Right lobe of liver (tissue), 6 donors: ENCODE measurements around the gene TIA1. TPM values are rescaled to one million over a fixed set of nuclear protein-coding genes. Genes with fewer than 3 reads are reported as not detected.
"Not testable (repeated sequence)": the region's sequence is repeated elsewhere in the genome, so short reads cannot be mapped to it uniquely, and the experiment has no call there.

ENCODE experiments used
- ATAC-seq, 4 donors: fragments of 200-7000 bp; cut with Tn5 transposase; one replicate each; pipeline ENCODE4 v1.9.1; 2020; ENCODE audit warnings: mild to moderate bottlenecking in 4 of 4, moderate library complexity in 4 of 4
- DNase-seq, 3 donors: peaks; one replicate each; pipeline ENCODE4 v3.0.0-alpha.2; 2020
- H3K27ac ChIP-seq, 3 donors: fragments of 200-600 bp; one replicate each; pipeline ENCODE4 v1.8.0; 2022
- H3K27me3 ChIP-seq, 2 donors: fragments of 200-600 bp; one replicate each; pipeline ENCODE4 v1.8.0; 2022
- H3K36me3 ChIP-seq, 4 donors: fragments of 200-600 bp; sonication (generic) in 1 of 4; one replicate each; pipeline versions ENCODE4 v1.5.1 to v1.8.0; 2017 to 2022; ENCODE audit warnings: control low read depth in 1 of 4
- H3K4me1 ChIP-seq, 4 donors: fragments of 200-600 bp; sonication (generic) in 1 of 4; one replicate each; pipeline versions ENCODE4 v1.5.1 to v1.8.0; 2017 to 2022; ENCODE audit warnings: control low read depth in 1 of 4
- H3K4me3 ChIP-seq, 3 donors: fragments of 200-600 bp; one replicate each; pipeline ENCODE4 v1.8.0; 2022
- H3K9me3 ChIP-seq, 4 donors: fragments of 200-600 bp; sonication (generic) in 1 of 4; one replicate each; pipeline versions ENCODE4 v1.5.1 to v1.8.0; 2017 to 2022; ENCODE audit warnings: control low read depth in 1 of 4
- POLR2A ChIP-seq: fragments of 450-650 bp; IDR thresholded peaks from one replicate; pipeline ENCODE4 v1.6.1; 2017; ENCODE audit warnings: antibody characterized with exemption, mild to moderate bottlenecking
- WGBS: methylation state at CpG from one replicate; pipeline ENCODE4 v1.1.6; 2018; ENCODE audit warnings: low coverage, low lambda C conversion rate; ENCODE audit not compliant: insufficient coverage; ENCODE audit errors: missing lambda C conversion rate; 5-methylcytosine and 5-hydroxymethylcytosine counted together
- intact Hi-C, 2 donors: fragments of 100-400 bp; cut with DNase I; formaldehyde crosslinking; loops; one replicate each; pipeline versions ENCODE4 v1.11.2 to v1.14.1; 2022
- total RNA-seq, 6 experiments: library from RNA; depleted of rRNA in 2 of 6; stranded (reverse); fragments of >200 nt in 2 of 6; fragmentation: NEBNext Ultra II Directional in 3 of 6; extraction: Animal tissue kit (Norgen Biotek cat#: 25700) in 3 of 6; gene quantifications; one replicate each; pipeline versions ENCODE4 v1.1.0 to v1.2.4, GENCODE V29; 2016 to 2023
- TF ChIP-seq, protein P1 (sequence below), 4 donors: fragments of 200-600 bp in 3 of 4; fragments of 450-650 bp in 1 of 4; IDR thresholded peaks; one replicate each; pipeline versions ENCODE4 v1.5.1 to v1.8.0; 2016 to 2022; ENCODE audit warnings: antibody characterized with exemption in 4 of 4, mild to moderate bottlenecking in 2 of 4
- donor health status: DM: no; HTN: yes; CAD: no.
- donor health status: DM: no; HTN: no; CAD: no.
- donor health status: DM: no; HTN: no; CAD: no.
- donor health status: DM: no; HTN: yes; CAD: no.
- donor health status: DM: no; HTN: yes; CAD: no.

Gene TIA1
- total RNA-seq, 6 experiments from 2014 or later, result 27.5 to 44.2 (median 35.8) TPM

DNA sequence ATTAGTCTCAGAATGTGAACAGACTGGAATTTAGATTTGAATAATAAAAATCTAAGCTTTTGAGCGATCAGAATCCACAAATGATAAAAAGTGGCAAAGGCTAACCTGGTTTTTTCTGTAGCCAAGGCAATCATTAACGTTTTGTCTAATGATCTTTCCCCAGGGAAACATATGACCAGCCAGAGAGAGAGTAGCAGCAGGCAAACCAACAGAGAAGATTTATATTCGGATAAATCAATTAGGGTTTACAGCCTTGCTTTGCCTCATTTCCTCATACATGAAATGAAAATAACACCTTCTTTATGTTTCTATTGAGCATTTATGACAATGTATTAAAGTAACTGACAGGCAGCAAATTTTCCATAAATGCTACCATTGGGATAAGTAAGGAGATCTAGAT is 14.5 kb downstream of the TIA1 start:
- TF ChIP-seq POLR2A, result no peak
- peak; percentile 83 to 92 (median 88) for ATAC-seq
- Histone ChIP-seq H3K27me3 (no peaks in the 10 kb centered on the region), H3K4me3 (no peak overlapping the region), H3K27ac (peak overlapping the region in 2 of 3 donors; percentile 35 to 60), H3K36me3 (peaks cover 0 to 48% (median 14%) of the 10 kb centered on the region in 4 donors), H3K9me3 (no peaks in the 10 kb centered on the region), H3K4me1 (peaks cover 0 to 14% (median 5%) of the 10 kb centered on the region in 4 donors)
- WGBS, result 22% methylated on average over 3 of the region's 3 CpGs
- intact Hi-C loops, result no loop called here
- no peak for DNase-seq

DNA sequence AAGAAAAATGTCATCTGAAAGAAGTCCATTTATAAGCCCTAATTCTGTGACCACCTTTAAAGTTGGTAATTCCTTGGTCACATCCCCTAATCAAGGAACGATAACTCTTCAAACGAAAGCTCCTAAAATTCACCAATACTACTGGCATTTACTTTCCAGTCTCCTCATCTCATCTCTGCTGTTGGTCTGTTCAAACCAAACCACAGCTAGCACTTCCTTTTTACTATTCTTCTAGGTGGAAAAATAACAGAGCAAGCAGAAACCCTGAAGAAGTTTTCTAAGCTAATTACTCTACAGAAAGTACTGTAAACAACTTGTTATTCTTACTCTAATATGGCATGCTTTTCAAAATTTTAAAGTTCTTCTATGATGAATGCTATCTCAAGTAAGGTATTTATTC is 21.6 kb downstream of the TIA1 start:
- Histone ChIP-seq H3K9me3 (no peaks in the 10 kb centered on the region), H3K36me3 (peaks cover 0 to 92% (median 36%) of the 10 kb centered on the region in 4 donors), H3K27me3 (no peaks in the 10 kb centered on the region), H3K4me3 (no peak overlapping the region), H3K27ac (no peak overlapping the region), H3K4me1 (no peaks in the 10 kb centered on the region)
- intact Hi-C loops, result no loop called here
- no peak for DNase-seq
- TF ChIP-seq, protein P1, sequence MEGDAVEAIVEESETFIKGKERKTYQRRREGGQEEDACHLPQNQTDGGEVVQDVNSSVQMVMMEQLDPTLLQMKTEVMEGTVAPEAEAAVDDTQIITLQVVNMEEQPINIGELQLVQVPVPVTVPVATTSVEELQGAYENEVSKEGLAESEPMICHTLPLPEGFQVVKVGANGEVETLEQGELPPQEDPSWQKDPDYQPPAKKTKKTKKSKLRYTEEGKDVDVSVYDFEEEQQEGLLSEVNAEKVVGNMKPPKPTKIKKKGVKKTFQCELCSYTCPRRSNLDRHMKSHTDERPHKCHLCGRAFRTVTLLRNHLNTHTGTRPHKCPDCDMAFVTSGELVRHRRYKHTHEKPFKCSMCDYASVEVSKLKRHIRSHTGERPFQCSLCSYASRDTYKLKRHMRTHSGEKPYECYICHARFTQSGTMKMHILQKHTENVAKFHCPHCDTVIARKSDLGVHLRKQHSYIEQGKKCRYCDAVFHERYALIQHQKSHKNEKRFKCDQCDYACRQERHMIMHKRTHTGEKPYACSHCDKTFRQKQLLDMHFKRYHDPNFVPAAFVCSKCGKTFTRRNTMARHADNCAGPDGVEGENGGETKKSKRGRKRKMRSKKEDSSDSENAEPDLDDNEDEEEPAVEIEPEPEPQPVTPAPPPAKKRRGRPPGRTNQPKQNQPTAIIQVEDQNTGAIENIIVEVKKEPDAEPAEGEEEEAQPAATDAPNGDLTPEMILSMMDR (IDR thresholded peaks at IDR 0.05), result no peak
- TF ChIP-seq POLR2A, result no peak
- no peak for ATAC-seq
- WGBS, result 72% methylated on average over 2 of the region's 2 CpGs

DNA sequence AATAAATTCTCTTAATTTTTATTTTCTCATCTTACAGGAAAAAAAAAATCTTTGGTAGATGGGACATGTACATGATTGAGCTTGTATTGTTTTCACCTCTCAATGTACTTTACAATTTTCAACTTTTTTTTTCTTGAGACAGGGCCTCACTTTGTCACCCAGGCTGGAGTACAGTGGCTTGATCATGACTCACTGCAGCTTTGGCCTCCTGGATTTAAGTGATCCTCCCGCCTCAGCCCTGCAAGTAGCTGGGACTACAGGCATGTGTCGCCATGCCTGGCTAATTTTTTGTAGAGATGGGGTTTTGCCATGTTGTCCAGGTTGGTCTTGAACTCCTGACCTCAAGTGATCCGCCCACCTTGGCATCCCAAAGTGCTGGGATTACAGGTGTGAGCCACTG is 25.1 kb downstream of the TIA1 start:
- H3K27me3 ChIP-seq, H3K4me3 ChIP-seq, H3K27ac ChIP-seq, intact Hi-C loops, DNase-seq, ATAC-seq, H3K4me1 ChIP-seq, H3K9me3 ChIP-seq: not testable (repeated sequence)
- H3K36me3 ChIP-seq, result peaks cover 0 to 83% (median 38%) of the 10 kb centered on the region in 4 donors
- no CpG with 5 or more reads among the region's 3 CpGs for WGBS

GRCh38 chr2:70214953-70215549 is 33.4 kb downstream of the TIA1 start:
- H3K36me3 ChIP-seq, result peaks cover 0 to 41% (median 19%) of the 10 kb centered on the region in 4 donors
- no peak for TF ChIP-seq POLR2A
- TF ChIP-seq, protein P1 (IDR thresholded peaks at IDR 0.05), result no peak
- 86% methylated on average over 3 of the region's 3 CpGs for WGBS
- intact Hi-C loops, result no loop called here
- no peak overlapping the region for H3K27ac ChIP-seq
- ATAC-seq, result no peak
- no peak for DNase-seq
- H3K9me3 ChIP-seq, result no peaks in the 10 kb centered on the region
- H3K4me3 ChIP-seq, result no peak overlapping the region
- no peaks in the 10 kb centered on the region for H3K4me1 ChIP-seq
- H3K27me3 ChIP-seq, result no peaks in the 10 kb centered on the region

DNA sequence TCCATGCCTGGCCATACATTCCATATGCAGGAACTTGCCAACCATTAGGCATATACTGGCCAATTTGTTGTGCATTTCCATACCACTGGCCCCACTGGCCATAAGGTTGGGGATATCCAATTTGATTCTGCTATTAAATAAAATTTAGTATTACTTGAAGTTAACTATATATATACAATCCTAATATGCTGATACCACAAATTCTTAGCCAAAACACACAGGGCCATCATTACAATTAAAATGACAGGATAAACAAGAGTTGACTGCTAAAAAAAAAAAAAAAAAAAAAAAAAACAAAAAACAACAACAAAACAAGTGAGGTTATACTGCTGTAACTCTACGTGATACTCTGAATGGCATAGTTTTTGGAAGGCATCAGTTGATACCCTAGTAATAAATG is 34.1 kb downstream of the TIA1 start:
- TF ChIP-seq POLR2A, result no peak
- Histone ChIP-seq H3K36me3 (peaks cover 0 to 36% (median 15%) of the 10 kb centered on the region in 4 donors), H3K27me3 (no peaks in the 10 kb centered on the region), H3K27ac (no peak overlapping the region), H3K9me3 (no peaks in the 10 kb centered on the region), H3K4me1 (no peaks in the 10 kb centered on the region), H3K4me3 (no peak overlapping the region)
- ATAC-seq, result no peak
- DNase-seq, result no peak
- intact Hi-C loops, result no loop called here
- 93% methylated on average over 1 of the region's 1 CpG for WGBS

GRCh38 chr2:70212298-70212932 is 36.0 kb downstream of the TIA1 start:
- Histone ChIP-seq H3K27ac (no peak overlapping the region), H3K36me3 (peaks cover 0 to 36% (median 8%) of the 10 kb centered on the region in 4 donors), H3K9me3 (no peaks in the 10 kb centered on the region), H3K27me3 (no peaks in the 10 kb centered on the region), H3K4me1 (no peaks in the 10 kb centered on the region), H3K4me3 (no peak overlapping the region)
- ATAC-seq, result no peak
- DNase-seq, result no peak
- intact Hi-C loops, result no loop called here
- WGBS, result 85% methylated on average over 3 of the region's 3 CpGs
- TF ChIP-seq, protein P1 (IDR thresholded peaks at IDR 0.05), result no peak
- no peak for TF ChIP-seq POLR2A
